22Rv1 (cell line): ENCODE data around the gene MEGF10.

Source experiments
- CTCF ChIP-seq: fragments of 450-650 bp; IDR thresholded peaks from 2 replicates; pipeline ENCODE4 v1.5.1; 2017; ENCODE audit warnings: mild to moderate bottlenecking
- ZFX ChIP-seq: fragments of 450-650 bp; IDR thresholded peaks from 2 replicates; pipeline ENCODE4 v1.6.1; 2017; ENCODE audit warnings: antibody characterized with exemption, borderline replicate concordance

DNA sequence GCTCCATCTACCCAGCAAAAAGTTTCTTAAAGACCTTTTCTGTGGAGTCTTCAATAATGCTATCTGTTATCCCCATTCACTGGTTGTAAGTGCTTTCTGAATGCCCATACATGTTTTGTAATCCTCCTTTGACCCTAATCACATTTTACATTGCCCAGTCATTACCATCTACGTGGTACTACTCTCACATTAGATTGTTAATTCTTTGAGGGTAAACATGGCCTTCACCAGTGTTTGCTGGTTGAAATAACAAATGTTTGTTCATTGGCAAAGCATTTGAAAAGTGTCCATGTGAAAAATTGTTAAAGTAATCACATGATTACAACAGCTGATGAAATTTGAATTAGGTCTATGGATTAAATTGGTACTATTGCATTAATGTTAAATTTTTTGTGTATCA is 31.8 kb downstream of the MEGF10 start:
- TF ChIP-seq CTCF, result no peak
- no peak for TF ChIP-seq ZFX
